Gastroesophageal sphincter (tissue), 4 donors: ENCODE results near the gene CSF1. TPM values are rescaled to one million over a fixed set of nuclear protein-coding genes. Genes with fewer than 3 reads are reported as not detected.

Source experiments
- ATAC-seq: fragments of 150-250 bp; one replicate; pipeline ENCODE4 v1.9.1; 2016; ENCODE audit warnings: mild to moderate bottlenecking, moderate library complexity
- H3K27ac ChIP-seq, 4 donors: fragments of 200-600 bp; sonication (generic) in 3 of 4; 1 replicate in 3 of 4; 2 replicates in 1 of 4; pipeline ENCODE4 v1.5.1; 2016 to 2019
- H3K27me3 ChIP-seq: fragments of 200-600 bp; sonication (generic); one replicate; pipeline ENCODE4 v1.5.1; 2019
- H3K36me3 ChIP-seq, 2 donors: fragments of 200-600 bp; sonication (generic); one replicate each; pipeline ENCODE4 v1.5.1; 2019; ENCODE audit warnings: control low read depth in 1 of 2
- H3K4me1 ChIP-seq, 3 donors: fragments of 200-600 bp; sonication (generic); 1 replicate in 2 of 3; 2 replicates in 1 of 3; pipeline ENCODE4 v1.5.1; 2016 to 2019; ENCODE audit warnings: control low read depth in 2 of 3
- H3K4me3 ChIP-seq, 2 donors: fragments of 200-600 bp; sonication (generic); one replicate each; pipeline ENCODE4 v1.5.1; 2019; ENCODE audit warnings: mild to moderate bottlenecking in 1 of 2, moderate library complexity in 1 of 2
- H3K9me3 ChIP-seq, 3 donors: fragments of 200-600 bp; sonication (generic); one replicate each; pipeline ENCODE4 v1.5.1; 2017 to 2019; ENCODE audit warnings: control low read depth in 2 of 3
- CTCF ChIP-seq, 4 experiments: fragments of 200-600 bp in 2 of 4; fragments of 450-650 bp in 2 of 4; sonication (generic) in 1 of 4; IDR thresholded peaks; one replicate each; pipeline ENCODE4 v1.5.1; 2017 to 2019; ENCODE audit warnings: antibody characterized with exemption in 4 of 4, mild to moderate bottlenecking in 2 of 4, moderate library complexity in 2 of 4
- EP300 ChIP-seq: sonication (generic); formaldehyde crosslinking; IDR thresholded peaks from one replicate; pipeline ENCODE4 v1.6.1; 2017; ENCODE audit warnings: antibody characterized with exemption, mild to moderate bottlenecking
- POLR2A ChIP-seq, 2 donors: fragments of 450-650 bp; IDR thresholded peaks; one replicate each; pipeline ENCODE4 v1.6.1; 2017; ENCODE audit warnings: antibody characterized with exemption in 2 of 2, mild to moderate bottlenecking in 2 of 2, moderate library complexity in 1 of 2
- POLR2AphosphoS5 ChIP-seq: sonication (generic); formaldehyde crosslinking; IDR thresholded peaks from one replicate; pipeline ENCODE4 v1.6.1; 2017; ENCODE audit warnings: antibody characterized with exemption
- WGBS, 2 donors: methylation state at CpG; one replicate each; pipeline ENCODE4 v1.1.5; 2018; ENCODE audit warnings: low coverage in 1 of 2; 5-methylcytosine and 5-hydroxymethylcytosine counted together
- total RNA-seq, 4 donors: library from RNA; depleted of rRNA; stranded (reverse); fragments of >200 nt; gene quantifications; one replicate each; pipeline ENCODE4 v1.1.0, GENCODE V29; 2016

CSF1 gene
- total RNA-seq, 4 donors from 2014 or later, result 29.6 to 50.8 (median 45.9) TPM

DNA sequence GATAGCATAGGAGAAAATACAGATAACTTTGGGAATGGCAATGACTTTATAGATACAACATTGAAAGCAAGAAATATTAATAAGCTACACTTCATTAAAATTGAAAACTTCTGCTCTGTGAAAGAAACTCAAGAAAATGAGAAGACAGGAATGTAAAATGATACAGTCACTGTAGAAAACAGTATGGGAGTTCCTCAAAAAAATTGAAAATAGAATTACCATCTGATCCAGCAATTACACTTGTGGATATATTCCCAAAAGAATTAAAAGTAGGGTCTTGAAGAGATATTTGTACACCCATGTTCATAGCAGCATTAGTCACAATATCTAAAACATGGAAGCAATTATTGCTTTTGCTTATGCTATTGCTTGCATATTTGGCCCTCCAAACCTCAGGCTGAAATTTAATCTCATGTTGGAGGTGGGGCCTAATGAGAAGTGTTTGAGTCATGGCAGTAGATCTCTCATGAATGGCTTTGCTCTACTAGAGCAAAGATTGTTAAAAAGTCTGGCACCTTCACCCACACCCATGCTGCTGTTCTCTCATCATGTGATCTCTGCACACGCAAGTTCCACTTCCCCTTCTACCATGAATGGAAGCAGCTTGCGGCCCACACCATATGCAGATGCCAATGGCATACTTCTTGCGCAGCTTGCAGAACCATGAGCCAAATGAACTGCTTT, 58.6 kb downstream of the CSF1 start:
- 83 to 100% methylated on average over 1 to 2 of the region's 3 CpGs for WGBS, 2 donors
- Histone ChIP-seq H3K9me3 (no peaks in the 10 kb centered on the region), H3K4me3 (no peak overlapping the region), H3K27me3 (no peaks in the 10 kb centered on the region), H3K27ac (no peak overlapping the region), H3K36me3 (no peaks in the 10 kb centered on the region), H3K4me1 (no peaks in the 10 kb centered on the region)
- no peak for TF ChIP-seq POLR2AphosphoS5
- TF ChIP-seq CTCF (IDR thresholded peaks at IDR 0.05), result no peak
- no peak for TF ChIP-seq EP300
- TF ChIP-seq POLR2A (IDR thresholded peaks at IDR 0.05), result no peak
- no peak for ATAC-seq

GRCh38 chr1:109969907-109970306, 59.3 kb downstream of the CSF1 start:
- Histone ChIP-seq H3K27me3 (no peaks in the 10 kb centered on the region), H3K9me3 (no peaks in the 10 kb centered on the region), H3K4me1 (no peaks in the 10 kb centered on the region), H3K4me3 (no peak overlapping the region), H3K27ac (no peak overlapping the region), H3K36me3 (no peaks in the 10 kb centered on the region)
- whole genome bisulfite sequencing, 2 donors, result 83 to 87% methylated on average over 3 of the region's 3 CpGs
- ATAC-seq, result no peak
- TF ChIP-seq POLR2AphosphoS5, result no peak
- TF ChIP-seq POLR2A (IDR thresholded peaks at IDR 0.05), result no peak
- no peak for TF ChIP-seq EP300
- TF ChIP-seq CTCF (IDR thresholded peaks at IDR 0.05), result no peak

- no peak overlapping the region for H3K4me3 ChIP-seq
- H3K36me3 ChIP-seq, result no peaks in the 10 kb centered on the region
- WGBS, 2 donors, result 5 to 14% methylated on average over 1 of the region's 1 CpG
- ATAC-seq, result no peak
- TF ChIP-seq EP300 (no peak), CTCF (IDR thresholded peaks at IDR 0.05) (no peak), POLR2A (IDR thresholded peaks at IDR 0.05) (no peak), POLR2AphosphoS5 (no peak)
- no peaks in the 10 kb centered on the region for H3K27me3 ChIP-seq
- no peaks in the 10 kb centered on the region for H3K4me1 ChIP-seq
- no peaks in the 10 kb centered on the region for H3K9me3 ChIP-seq
- H3K27ac ChIP-seq, result no peak overlapping the region
Measured at GRCh38 chr1:109971559-109971958, 60.9 kb downstream of the CSF1 start.

DNA sequence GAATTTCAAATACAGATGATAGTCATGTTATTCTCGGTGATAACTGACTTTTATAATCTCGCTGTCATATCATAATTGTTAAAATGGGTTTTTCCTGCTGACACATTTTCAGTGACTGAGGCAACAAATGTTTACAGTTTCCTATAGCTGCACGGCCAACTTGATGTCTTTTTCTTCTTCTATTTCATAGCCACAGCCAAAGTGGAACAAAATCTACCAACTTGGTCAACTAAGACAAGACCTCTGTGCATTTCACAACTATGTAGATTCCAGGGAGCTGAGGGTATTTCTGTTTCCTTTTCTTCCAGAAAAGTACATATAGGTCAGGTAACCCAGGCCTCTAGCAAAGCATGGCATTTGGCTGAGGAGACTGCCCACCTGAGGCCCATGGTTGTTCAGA, 63.5 kb downstream of the CSF1 start:
- 80 to 92% methylated on average over 3 of the region's 3 CpGs for WGBS, 2 donors
- Histone ChIP-seq H3K4me3 (no peak overlapping the region), H3K27ac (no peak overlapping the region)

More for the DNA sequence above, 63.5 kb downstream of the CSF1 start:
- no peak for ATAC-seq
- Histone ChIP-seq H3K27me3 (no peaks in the 10 kb centered on the region), H3K9me3 (no peaks in the 10 kb centered on the region), H3K36me3 (no peaks in the 10 kb centered on the region), H3K4me1 (peaks cover 0 to 10% (median 0%) of the 10 kb centered on the region in 3 donors)
- TF ChIP-seq CTCF (IDR thresholded peaks at IDR 0.05) (no peak), POLR2AphosphoS5 (no peak), EP300 (no peak), POLR2A (IDR thresholded peaks at IDR 0.05) (no peak)
